Stimulated activated CD4-positive, alpha-beta T cell treated with anti-CD3 and anti-CD28 coated beads, Interleukin-2, amount 100 ng/mL, for 4 hours (primary cell): ENCODE data around the gene ERICH3.
"Not testable (repeated sequence)": the region's sequence is repeated elsewhere in the genome, so short reads cannot be mapped to it uniquely, and the experiment has no call there.

ENCODE experiments used
- DNase-seq: peaks from one replicate; pipeline ENCODE4 v3.0.0-alpha.2; 2020; ENCODE audit warnings: low read depth

Gene ERICH3

DNA sequence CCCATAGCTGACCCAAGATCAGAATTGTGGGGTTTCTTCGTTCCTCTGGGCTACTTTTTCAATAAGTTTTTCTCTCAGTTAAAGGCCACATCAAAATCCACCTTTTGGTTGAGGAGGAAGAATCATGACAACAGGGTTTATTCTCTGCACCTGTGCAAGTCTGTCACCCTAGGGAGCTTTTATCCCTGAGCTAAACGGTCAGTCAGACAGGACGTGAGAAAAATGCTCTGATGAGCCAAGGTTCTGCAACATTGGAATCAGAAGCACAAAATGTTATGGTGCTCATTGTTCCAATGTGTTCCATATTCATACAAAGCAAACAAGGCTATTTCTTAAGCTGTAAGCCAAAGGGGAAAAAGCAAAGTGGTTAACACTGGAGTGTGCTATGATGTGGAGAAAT lies 7.4 kb upstream of the ERICH3 start:
- DNase-seq: no peak

DNA sequence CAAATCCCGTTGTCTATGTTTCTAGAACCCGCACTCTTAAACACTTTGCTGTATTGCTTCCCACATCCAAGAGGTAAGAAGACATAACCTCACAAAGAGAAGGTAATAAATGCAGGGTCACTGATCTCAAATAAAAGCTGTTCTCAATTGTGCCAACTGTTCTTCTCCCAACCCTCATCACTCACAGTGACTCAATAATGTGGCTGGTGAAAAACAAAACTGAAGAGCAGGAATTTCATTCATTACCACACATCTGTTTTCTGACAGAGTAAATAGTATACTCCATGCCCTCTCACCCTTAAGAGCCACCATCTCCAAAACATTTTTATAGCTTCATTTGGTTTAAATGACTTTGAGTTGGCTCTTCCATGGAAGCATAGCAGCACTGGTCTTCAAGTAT lies 6.2 kb upstream of the ERICH3 start:
- no peak for DNase-seq

DNA sequence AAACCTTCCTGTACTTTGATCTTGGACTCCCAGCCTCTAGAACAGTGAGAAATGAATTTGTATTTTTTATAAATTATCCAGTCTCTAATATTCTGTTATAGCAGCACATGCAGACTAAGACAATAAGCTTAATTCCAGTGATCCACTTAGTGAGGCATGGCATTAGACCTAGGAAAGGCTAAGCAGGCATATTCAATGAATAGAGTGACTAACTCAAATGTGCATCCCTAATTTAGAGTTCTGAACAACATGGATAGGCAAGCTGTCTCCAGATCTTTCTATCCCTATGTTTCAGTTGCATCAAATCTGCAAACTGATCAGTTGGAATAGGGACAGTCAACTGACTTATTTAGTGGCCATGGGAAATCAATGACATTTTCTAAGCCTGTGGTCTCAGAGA lies 4.3 kb upstream of the ERICH3 start:
- no peak for DNase-seq

DNA sequence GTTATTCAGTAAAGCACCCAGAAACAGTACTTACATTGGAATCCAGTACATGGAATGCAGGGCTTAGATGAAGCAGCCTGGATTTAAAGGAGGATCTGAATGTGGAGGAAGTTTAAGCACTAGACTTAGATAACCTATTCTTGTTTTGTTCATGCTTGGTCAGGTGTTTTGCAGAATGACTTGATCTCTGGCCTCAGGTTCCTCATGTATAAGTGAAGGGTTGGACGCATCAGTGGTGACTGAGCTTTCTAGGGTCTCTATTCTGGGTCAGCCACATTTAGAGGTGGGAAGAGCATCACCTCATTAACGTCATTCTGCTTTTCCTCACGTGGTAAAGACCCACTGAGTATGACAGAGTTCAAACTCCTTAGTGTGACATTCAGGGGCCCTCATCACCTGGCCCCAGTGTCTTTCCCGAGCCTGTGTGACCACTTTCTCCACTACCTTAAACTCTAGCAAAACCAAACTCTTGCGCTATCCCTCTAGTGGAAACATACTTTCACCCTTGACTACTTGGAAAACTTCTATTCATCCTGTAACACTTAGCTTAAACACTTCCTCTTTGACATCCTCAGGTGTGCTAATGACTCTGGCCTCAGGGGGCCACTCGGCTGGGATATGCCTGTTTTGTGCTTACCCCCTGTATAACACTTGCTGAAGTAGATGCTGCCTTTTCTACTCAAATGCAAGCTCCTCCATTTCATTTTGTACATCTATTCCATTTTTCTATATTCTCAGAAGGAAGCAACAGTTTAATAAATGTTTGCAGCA lies 871 bp upstream of the ERICH3 start:
- DNase-seq: no peak

DNA sequence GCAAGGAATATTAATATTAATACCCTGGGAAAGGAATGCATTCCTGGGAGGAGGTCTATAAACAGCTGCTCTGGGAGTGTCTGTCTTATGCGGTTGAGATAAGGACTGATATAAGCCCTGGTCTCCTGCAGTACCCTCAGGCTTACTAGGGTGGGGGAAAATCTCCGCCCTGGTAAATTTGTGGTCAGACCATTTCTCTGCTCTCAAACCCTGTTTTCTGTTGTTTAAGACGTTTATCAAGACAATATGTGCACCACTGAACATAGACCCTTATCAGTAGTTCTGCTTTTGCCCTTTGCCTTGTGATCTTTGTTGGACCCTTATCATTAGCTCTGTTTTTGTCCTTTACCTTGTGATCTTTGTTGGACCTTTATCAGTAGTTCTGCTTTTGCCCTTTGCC lies 2.7 kb downstream of the ERICH3 start:
- not testable (repeated sequence) for DNase-seq

DNA sequence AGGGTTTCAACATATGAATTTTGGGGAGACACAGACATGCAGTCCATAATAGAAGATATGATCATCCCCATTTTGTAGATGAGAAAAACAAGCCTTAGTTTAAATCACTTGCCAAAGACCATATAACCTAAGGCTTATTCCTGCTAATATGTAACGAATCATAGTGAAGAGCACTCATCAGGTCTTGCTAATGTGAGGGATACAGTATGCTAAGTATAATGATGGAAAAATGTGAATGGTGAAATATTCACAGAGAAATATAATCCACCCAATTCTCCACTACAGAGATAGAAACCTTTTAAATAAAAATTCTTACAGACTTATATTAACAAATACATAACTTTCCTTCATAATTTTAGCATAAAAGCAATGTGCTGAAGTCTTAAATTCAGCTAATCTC lies 18.9 kb downstream of the ERICH3 start:
- DNase-seq: no peak

DNA sequence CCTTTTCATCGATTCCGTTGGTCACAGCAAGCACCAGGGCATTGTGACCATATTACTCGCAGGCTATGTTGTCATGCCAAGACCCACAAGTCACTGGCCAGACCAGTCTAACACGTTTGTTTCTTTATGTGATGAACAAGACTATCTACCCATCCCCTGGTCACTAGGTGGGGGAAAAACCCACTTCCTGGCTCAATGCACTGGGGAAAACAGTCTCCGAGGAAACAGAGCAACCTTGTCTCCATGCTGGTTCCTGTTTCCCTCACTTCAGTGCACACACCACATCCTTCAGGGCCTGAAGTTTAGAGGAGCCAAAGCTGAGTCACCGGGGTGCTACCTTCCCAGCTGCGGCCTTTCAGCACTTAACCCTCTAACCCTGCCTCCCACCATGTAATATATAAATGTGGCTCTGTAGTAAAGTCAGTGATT lies 20.9 kb downstream of the ERICH3 start:
- DNase-seq: no peak

DNA sequence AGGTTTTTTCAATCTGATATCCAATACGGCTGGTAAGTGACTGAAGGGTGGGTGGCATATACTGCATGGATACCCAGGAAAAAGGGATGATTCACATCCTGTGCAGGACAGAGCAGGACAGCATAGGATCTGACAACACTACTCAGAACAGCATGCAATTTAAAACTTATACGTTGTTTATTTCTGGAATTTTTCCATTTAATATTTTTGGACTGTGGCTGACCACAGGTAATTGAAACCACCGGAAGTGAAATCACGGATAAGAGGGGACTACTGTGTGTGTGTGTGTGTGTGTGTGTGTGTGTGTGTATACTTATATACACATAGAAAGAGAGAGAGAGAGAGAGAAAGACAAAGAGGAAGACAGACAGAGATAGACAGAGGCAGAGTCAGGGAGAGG lies 23.0 kb downstream of the ERICH3 start:
- no peak for DNase-seq

DNA sequence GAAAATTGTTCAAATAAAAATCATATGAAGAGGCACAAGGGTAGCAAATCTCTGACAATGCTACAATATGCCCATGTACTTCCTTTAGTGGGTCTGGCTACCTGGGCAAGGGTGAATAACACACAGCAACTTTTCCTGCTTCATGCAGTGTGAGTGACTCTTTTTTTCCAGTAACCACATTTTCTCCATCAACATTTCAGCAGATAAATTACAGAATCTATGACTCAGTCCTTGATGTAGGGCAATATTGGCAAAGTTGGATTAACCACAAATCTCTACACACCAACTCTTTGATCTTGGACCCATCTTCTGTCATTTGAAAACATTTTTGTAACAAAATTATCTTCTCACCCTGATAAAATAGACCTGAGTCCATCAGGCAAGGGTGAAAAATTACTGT lies 31.7 kb downstream of the ERICH3 start:
- DNase-seq: no peak

DNA sequence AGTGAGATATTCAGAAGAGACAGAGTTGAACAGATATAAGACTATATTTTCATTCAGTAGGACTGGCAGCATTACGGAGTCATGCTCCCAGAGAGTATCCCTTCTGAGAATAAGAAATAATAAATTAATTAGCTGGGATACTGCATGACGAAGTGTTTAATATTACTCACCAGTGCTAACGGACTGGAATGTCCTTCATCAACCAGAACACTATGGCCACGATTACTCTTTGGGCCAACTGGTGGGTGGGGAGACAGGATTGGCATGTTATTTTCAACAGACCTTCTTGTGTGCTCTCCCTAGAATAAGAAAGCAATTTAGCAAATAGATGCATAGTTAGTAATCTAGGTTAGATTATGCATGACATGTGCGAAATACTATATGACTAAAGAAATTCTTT lies 32.4 kb downstream of the ERICH3 start:
- no peak for DNase-seq

DNA sequence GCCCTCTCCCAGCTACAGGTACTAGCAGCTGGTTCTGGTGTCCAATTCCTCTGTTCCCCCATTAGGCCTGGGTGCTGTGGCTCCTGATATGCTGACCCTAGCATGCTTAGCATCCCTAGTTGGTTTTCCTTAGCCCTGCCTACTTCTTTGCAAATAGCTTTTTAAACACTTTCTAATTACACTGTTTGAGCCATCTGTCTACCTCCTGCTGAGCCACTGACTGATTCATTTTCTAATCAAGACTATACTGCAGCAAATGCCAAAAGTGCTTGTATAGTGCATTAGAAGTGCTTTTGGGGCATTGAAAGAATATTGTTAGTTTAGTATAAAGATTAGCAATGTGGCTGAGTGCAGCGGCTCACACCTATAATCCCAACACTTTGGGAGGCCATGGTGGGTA lies 36.3 kb downstream of the ERICH3 start:
- no peak for DNase-seq

DNA sequence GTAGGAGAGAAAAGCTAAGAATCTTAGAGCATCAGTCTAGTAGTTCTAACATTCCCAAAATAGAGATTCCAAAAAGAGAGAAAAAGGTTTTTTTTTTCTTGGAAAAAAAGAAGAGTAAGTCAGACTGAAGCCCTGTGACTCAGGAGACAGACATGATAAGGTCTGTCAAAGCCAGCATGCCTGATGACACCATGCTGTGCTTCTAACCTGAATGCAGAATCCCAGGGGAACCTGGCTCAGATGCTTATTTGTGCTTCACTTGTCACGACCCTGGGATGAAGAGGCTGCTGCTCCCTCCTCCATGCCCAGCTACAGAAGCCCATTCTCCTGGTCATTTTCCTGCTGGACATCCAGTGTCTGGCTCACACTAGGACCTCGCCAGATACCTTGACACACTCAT lies 44.3 kb downstream of the ERICH3 start:
- no peak for DNase-seq

DNA sequence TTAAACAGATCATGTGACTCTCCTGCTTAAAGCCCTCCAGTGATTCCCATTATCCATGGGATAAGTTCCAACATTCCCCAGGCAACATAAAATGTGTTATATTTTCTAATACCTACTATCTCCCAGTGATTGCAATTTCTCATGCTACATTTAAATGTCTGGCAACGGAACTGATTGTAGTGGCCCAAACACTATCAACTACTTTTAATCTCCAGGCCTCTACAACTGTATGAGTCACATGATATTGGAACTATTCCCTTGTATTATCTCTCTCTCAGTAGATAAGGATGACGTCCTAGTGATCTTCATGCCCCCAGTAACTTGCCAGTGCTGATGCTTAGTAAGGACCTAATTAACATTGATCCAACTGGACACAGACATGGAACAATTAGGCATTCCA lies 49.9 kb downstream of the ERICH3 start:
- no peak for DNase-seq

DNA sequence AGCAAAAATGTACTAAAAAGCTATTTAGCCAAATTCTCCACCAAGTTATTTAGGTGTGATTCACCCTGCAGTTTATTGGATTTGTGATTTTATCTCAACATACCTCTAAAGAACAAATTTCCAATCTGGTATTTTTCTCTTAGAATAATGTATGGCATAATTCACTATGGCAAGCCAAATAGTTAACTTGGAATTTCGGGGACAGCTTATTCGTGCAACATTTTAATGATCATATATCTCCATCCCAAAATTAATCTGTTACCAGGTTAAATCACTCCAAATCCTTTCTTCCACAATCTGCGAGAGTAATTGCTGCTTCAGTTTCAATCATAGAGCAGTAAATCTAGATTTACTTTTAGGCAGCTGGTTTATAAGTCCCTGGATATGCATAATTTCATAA lies 53.4 kb downstream of the ERICH3 start:
- no peak for DNase-seq

DNA sequence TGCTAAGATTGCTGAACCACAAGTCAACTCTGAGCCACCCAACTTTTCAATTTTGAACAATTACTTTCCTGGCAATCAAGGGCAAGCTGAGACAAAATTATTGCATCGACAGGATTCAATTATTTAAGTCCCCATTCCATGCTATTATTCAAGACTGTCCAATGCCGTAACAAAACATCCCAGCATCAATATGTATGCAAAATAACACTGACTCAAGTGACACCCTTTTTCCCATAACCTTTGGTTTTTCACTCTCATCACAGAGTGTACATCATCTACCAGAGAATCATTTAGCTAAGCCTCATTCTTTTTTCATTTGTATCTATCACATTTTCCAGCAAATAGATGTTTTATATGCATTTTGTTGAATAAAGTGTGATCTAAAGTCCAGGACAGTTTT lies 54.6 kb downstream of the ERICH3 start:
- no peak for DNase-seq

DNA sequence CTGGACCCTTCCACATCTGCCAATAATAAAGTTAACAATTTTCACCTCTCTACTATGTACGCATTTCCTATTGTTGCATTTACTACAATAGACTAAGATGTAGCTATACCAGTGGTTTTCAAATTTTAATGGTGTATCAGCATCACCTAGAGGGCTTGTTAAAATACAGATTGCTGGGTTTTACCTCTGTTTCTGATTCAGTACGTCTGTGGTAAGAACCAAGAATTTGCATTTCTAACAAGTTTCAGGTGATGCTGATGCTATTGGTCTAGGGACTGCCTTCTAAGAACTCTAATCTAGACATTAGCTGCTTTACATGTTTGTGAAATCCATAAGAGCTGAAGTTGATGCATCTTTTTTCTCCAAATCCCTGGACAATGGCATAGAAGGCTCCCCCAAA lies 59.7 kb downstream of the ERICH3 start:
- DNase-seq: no peak

DNA sequence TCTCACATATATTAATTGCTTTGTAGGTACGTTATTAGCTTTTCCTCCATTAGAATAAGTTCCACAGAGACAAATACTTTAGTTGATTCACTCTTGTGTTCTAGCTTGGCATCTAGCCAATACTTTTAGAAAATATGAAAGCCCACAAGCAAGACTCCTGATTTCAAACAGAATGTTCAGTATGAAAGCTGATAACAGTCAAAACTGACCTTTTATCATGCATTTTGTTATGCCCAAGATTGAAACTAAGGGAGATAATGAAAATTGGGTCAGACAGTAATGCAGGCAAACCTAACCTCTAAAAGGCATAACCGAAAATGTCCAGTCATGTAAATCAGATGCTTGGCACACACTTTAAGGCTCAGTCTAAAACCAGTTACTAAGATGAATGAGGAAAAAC lies 61.7 kb downstream of the ERICH3 start:
- no peak for DNase-seq

DNA sequence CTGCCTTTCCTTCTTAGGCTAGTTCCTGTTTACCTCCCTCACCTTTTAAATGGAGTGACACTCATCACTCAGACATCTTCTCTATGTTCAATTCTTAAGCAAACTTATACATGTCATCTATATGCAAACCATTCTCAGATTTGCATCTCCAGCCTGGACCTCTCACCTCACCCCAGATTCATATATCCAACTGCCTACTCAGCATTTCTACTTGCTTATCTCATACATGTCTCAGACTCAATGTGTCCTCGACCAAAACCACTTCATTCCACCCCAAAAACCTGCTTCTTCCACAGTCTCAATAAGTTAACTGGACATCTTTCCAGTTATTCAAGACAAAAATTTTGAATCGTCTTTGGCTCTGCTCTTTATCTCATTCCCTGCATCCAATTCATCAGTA lies 62.6 kb downstream of the ERICH3 start:
- DNase-seq: no peak

DNA sequence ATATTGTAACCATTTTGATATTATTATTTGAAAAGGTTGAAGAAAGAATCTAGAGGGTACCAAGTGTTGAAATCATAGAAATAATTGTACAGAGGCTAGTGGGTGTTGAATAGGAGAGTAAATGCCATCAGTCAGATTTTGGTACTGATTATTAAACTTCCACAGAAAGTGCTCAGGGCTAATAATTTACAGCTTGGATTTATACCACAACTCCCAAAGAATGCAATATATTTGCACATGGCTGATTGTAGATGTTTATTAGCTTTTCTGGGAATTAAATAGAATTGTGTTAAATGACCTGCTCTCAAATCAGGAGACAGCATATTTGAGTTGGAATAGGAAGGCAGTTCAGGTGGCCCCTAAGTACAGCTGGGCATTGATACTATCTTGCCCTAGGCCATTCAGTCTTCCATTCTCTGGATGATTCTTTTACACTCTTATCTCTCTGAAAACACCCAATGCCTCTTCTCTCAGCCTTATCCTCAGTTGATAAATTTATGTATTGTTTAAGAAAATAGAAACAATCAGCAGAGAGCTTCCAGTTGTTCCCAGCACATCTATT lies 63.7 kb downstream of the ERICH3 start:
- no peak for DNase-seq

DNA sequence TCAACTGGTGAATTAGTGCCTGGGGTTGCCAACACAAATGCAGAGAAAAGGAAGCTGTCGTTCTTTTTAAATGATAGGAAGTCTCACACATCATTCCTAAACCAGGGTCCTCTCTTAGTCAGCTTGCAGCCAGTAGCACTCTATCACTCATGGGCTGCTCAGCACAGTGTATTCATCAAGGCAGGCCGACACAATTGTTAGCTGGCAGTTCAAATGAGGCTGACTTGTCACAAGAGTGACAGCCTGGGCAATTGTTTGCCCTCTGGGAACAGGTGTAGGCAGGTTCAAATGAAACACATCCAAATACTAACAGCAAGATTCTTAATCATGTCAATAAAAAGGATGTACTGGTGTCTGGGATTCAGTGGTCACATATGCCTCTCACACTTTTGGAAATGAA lies 76.9 kb downstream of the ERICH3 start:
- DNase-seq: no peak

DNA sequence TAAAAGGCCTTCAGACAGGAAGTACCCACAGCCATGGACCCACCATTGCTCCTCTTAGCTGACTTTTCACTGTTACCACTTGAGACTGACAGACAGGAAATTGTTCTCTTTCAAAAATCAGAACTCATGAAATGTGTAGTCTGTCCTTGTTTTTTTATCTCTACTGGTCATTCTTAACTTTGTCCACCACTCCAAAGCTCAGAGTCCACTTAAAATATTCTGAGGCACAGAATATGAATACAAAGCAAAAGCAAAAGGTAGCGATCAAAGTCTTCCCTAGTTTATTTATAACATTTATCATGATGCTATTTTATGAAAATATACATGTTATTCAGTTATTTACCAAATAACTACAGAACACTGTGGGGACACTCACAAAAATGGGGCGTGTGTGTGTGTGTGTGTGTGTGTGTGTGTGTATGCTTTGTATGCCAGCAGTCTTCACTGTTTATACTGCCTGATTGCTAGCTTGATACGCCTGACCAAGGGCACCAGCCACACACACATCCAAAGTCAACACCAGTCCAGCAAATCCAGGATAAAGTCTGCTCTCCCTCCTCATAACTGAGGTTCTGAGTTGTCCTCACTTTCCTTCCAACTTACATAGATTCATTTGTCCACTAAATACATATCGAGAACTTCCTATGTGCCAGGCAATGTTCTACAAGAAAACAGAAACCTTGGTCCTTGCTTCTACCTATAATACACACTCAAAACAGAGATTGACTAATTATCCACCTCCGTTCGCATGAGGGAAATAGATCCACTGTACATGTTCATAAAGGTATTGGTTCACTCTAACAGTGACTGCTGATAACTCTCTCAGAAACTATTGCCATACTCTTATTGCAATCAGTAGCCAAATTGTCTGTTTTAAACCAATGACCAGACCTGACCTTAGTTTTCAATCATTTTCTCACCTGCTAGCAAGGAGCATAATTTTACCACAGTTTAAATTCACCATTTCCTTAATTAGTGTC lies 79.4 kb downstream of the ERICH3 start:
- no peak for DNase-seq

DNA sequence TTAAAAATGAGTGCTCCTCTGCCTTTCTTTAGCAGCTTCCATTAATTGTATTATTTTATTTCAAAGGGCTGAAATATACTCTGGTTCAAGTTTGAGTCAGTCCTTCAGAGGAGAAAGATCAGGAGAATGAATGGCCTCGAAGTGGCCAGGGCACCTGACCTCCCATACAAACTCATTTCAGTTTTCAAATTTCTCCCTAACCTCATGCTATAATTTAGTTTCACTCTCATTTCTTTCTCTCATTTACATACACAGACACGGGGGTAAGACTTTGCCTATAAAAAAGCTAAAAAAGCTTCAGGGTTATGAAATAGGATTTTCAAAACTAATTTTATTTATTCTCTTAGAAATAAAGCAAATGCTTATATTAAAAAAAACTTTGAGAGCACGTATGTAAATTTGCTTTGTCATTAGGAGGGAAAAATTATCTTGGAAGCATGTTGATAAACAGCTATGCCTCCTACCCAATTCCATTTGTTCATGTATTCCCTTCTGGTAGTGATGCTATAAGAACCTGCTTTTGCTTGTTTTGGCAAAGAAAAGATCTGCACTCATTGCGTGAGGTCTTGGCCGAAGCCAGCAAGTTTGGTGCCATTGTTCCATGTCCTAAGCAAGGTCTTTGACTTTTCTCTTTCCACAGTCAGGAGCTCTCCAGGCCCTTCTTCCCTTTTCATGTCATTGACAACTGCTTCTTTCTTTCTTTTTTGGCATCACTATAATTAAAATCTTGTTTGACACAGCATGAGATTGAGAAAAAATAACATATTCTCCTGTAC lies 80.8 kb downstream of the ERICH3 start:
- no peak for DNase-seq
